SH-SY5Y (cell line): ENCODE data around the gene ZNF774.

ENCODE experiments used
- GATA2 ChIP-seq: IDR thresholded peaks from 2 replicates; pipeline ENCODE4 v1.6.1; 2011; ENCODE audit warnings: mild to moderate bottlenecking, low read depth, low read length
- GATA3 ChIP-seq: IDR thresholded peaks from 2 replicates; pipeline ENCODE4 v1.6.1; 2011; ENCODE audit warnings: low read depth, mild to moderate bottlenecking, low read length, moderate library complexity

- no peak for TF ChIP-seq GATA2
- no peak for TF ChIP-seq GATA3
Measured at GRCh38 chr15:90394748-90395442, 42.8 kb downstream of the ZNF774 start.
